Forelimb muscle (tissue), 1 donor: ENCODE data around the gene PCDHA9. TPM values are rescaled to one million over a fixed set of nuclear protein-coding genes. Genes with fewer than 3 reads are reported as not detected.
"Not testable (repeated sequence)": the region's sequence is repeated elsewhere in the genome, so short reads cannot be mapped to it uniquely, and the experiment has no call there.

Experiments
- DNase-seq: peaks from one replicate; pipeline ENCODE4 v3.0.0-alpha.2; 2013; ENCODE audit warnings: low read depth
- polyA plus RNA-seq: library from polyadenylated mRNA; unstranded; fragments of 120-200 nt; gene quantifications from one replicate; pipeline ENCODE4 v1.2.1, GENCODE V29; 2013; ENCODE audit not compliant: insufficient read length

The PCDHA9 gene
- polyA plus RNA-seq, 1 donor, result not detected

DNA sequence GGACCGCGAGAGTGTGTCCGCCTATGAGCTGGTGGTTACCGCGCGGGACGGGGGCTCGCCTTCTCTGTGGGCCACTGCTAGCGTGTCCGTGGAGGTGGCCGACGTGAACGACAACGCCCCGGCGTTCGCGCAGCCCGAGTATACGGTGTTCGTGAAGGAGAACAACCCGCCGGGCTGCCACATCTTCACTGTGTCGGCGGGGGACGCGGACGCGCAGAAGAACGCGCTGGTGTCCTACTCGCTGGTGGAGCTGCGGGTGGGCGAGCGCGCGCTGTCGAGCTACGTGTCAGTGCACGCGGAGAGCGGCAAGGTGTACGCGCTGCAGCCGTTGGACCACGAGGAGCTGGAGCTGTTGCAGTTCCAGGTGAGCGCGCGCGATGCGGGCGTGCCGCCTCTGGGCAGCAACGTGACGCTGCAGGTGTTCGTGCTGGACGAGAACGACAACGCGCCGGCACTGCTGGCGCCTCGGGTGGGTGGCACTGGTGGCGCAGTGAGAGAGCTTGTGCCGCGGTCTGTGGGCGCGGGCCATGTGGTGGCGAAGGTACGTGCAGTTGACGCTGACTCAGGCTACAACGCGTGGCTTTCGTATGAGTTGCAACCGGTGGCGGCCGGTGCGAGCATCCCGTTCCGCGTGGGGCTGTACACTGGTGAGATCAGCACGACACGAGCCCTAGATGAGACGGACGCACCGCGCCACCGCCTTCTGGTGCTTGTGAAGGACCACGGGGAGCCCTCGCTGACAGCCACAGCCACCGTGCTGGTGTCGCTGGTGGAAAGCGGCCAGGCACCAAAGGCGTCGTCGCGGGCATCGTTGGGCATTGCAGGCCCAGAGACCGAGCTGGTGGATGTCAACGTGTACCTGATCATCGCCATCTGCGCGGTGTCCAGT, 12.3 kb upstream of the PCDHA9 start:
- no peak for DNase-seq

DNA sequence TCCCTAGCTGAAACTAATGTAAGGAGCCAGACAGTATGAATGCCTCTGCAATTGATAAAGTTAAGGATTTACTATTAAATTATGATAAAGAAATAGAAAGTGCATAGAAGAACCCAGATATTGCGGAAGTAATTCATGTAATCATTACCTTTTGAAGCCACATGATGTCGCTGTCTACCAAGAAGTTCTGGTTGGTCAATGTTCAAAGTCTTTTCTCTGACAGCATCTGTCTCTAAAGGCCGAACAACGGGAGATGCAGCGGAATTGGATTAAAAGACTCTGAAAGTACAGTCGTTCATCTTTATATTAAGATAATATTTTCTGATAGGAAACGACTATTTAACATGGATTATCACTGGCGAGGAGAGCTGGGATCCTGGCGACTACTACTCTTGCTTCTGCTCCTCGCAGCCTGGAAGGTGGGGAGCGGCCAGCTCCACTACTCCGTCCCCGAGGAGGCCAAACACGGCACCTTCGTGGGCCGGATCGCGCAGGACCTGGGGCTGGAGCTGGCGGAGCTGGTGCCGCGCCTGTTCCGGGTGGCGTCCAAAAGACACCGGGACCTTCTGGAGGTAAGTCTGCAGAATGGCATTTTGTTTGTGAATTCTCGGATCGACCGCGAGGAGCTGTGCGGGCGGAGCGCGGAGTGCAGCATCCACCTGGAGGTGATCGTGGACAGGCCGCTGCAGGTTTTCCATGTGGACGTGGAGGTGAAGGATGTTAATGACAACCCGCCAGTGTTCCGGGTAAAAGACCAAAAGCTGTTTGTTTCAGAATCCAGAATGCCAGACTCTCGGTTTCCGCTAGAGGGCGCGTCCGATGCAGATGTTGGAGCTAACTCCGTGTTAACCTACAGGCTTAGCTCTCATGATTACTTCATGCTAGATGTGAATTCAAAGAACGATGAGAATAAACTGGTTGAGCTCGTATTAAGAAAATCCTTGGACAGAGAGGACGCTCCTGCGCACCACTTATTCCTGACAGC, 6.9 kb upstream of the PCDHA9 start, which contains the start of gene PCDHA8:
PCDHA8 (plus strand) TSS at position 210 of the 985 bp plus-strand sequence; CDS start at position 345, 135 bp downstream.
- DNase-seq, result no peak

DNA sequence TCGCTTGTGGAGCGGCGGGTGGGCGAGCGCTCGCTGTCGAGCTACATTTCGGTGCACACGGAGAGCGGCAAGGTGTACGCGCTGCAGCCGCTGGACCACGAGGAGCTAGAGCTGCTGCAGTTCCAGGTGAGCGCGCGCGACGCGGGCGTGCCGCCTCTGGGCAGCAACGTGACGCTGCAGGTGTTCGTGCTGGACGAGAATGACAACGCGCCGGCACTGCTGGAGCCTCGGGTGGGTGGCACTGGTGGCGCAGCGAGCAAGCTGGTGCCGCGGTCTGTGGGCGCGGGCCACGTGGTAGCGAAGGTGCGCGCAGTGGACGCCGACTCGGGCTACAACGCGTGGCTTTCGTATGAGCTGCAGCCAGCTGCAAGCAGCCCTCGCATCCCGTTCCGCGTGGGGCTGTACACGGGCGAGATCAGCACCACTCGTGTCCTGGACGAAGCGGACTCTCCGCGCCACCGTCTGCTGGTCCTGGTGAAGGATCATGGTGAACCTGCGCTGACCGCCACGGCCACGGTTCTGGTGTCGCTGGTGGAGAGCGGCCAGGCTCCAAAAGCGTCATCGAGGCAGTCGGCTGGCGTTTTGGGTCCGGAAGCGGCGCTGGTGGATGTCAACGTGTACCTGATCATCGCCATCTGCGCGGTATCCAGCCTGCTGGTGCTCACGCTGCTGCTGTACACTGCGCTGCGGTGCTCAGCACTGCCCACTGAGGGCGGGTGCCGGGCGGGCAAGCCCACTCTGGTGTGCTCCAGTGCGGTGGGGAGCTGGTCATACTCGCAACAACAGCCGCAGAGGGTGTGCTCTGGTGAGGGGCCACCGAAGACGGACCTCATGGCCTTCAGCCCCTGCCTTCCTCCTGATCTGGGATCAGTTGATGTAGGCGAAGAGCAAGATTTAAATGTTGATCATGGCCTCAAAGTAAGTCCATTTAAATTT, 5.1 kb upstream of the PCDHA9 start:
- DNase-seq, result no peak

DNA sequence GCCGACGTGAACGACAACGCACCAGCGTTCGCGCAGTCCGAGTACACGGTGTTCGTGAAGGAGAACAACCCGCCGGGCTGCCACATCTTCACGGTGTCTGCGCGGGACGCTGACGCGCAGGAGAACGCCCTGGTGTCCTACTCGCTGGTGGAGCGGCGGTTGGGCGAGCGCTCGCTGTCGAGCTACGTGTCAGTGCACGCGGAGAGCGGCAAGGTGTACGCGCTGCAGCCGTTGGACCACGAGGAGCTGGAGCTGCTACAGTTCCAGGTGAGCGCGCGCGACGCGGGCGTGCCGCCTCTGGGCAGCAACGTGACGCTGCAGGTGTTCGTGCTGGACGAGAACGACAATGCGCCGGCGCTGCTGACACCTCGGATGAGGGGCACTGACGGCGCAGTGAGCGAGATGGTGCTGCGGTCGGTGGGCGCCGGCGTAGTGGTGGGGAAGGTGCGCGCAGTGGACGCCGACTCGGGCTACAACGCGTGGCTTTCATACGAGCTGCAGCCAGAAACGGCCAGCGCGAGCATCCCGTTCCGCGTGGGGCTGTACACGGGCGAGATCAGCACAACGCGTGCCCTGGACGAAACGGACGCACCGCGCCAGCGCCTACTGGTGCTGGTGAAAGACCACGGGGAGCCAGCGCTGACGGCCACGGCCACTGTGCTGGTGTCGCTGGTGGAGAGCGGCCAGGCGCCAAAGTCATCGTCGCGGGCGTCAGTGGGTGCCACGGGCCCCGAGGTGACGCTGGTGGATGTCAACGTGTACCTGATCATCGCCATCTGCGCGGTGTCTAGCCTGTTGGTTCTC, 1.9 kb downstream of the PCDHA9 start:
- DNase-seq, result not testable (repeated sequence)

GRCh38 chr5:140855772-140856674, 7.8 kb downstream of the PCDHA9 start, which contains the start of gene PCDHA10:
PCDHA10 (plus strand) TSS chr5:140855897; CDS start chr5:140856049, 152 bp downstream.
- DNase-seq, result no peak

DNA sequence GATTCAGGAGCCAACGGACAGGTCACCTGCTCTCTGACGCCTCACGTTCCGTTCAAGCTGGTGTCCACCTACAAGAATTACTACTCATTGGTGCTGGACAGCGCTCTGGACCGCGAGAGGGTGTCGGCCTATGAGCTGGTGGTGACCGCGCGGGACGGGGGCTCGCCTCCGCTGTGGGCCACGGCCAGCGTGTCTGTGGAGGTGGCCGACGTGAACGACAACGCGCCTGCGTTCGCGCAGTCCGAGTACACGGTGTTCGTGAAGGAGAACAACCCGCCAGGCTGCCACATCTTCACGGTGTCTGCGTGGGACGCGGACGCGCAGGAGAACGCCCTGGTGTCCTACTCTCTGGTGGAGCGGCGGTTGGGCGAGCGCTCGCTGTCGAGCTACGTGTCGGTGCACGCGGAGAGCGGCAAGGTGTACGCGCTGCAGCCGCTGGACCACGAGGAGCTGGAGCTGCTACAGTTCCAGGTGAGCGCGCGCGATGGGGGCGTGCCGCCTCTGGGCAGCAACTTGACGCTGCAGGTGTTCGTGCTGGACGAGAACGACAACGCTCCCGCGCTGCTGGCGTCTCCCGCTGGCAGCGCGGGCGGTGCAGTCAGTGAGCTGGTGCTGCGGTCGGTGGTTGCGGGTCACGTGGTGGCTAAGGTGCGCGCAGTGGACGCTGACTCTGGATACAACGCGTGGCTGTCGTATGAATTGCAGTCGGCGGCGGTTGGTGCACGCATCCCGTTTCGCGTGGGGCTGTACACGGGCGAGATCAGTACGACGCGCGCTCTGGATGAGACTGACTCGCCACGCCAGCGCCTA, 9.2 kb downstream of the PCDHA9 start:
- no peak for DNase-seq

DNA sequence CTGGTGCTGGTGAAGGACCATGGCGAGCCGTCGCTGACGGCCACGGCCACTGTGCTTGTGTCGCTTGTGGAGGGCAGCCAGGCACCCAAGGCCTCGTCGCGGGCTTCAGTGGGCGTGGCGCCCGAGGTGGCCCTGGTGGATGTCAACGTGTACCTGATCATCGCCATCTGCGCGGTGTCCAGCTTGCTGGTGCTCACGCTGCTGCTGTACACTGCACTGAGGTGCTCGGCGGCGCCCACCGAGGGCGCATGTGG, 9.7 kb downstream of the PCDHA9 start:
- no peak for DNase-seq

DNA sequence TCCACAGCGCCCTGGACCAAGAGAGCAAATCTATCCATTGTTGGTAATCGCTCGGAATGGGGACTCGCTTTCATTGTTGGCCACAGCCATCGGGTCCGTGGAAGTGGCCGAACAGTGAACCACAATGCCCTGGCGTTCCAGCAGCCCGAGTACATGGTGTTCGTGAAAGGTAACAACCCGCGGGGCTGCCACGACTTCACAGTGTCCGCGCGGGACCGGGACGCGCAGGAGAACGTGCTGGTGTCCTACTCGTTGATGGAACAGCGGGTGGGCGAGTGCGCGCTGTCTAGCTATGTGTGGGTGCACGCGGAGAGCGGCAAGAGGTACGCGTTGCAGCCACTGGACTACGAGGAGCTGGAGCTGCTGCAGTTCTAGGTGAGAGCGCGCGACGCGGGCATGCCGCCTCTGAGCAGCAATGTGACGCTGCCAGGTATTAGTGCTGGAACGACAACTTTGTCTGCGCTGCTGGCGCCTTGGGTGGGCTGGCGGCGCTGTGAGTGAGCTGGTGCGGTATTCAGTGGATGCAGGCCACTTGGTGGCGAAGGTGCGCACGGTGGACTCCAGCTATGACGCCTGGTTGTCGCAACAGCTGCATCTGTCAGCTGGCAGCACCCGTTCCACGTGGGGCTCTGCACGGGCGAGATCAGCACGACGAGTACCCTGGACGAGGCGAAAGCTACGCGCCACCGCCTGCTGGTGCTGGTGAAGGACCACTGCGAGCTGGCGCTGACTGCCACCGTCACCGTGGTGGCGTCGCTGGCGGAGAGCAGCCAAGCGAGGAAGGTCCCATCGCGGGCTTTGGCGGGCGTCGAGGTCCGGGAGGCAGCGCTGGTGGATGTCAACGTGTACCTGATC, 14.5 kb downstream of the PCDHA9 start:
- no peak for DNase-seq

- no peak for DNase-seq
Observed at GRCh38 chr5:140868721-140869554, 20.8 kb downstream of the PCDHA9 start, which contains the start of gene PCDHA11. PCDHA11 (plus strand) TSS chr5:140868957; CDS start chr5:140869104, 147 bp downstream.

- DNase-seq, result no peak
Observed at GRCh38 chr5:140869555-140869886, 21.3 kb downstream of the PCDHA9 start.

GRCh38 chr5:140870221-140871201, 22.3 kb downstream of the PCDHA9 start:
- DNase-seq, result no peak

- DNase-seq, result no peak
Observed at GRCh38 chr5:140875085-140876065, 27.2 kb downstream of the PCDHA9 start, which contains the start of gene PCDHA12. PCDHA12 (plus strand) TSS chr5:140875308; CDS start chr5:140875473, 165 bp downstream.

GRCh38 chr5:140876541-140877261, 28.5 kb downstream of the PCDHA9 start:
- not testable (repeated sequence) for DNase-seq
